Natural killer cell (primary cell): ENCODE measurements around the gene COPZ2. TPM values are rescaled to one million over a fixed set of nuclear protein-coding genes. Genes with fewer than 3 reads are reported as not detected.
"Not testable (repeated sequence)": the region's sequence is repeated elsewhere in the genome, so short reads cannot be mapped to it uniquely, and the experiment has no call there.

ENCODE experiments used
- ATAC-seq, 3 donors: fragments of 150-1000 bp in 2 of 3; fragments of 200-7000 bp in 1 of 3; cut with Tn5 transposase; 1 replicate in 1 of 3; 2 replicates in 2 of 3; pipeline ENCODE4 v1.10.0; 2021; ENCODE audit warnings: mild to moderate bottlenecking in 2 of 3, moderate library complexity in 2 of 3
- DNase-seq, 2 donors: peaks; one replicate each; pipeline versions ENCODE4 v3.0.0 to v3.0.0-alpha.2; 2013 to 2021; ENCODE audit warnings: mixed read lengths in 1 of 2
- H3K27ac ChIP-seq: one replicate; pipeline ENCODE4 v1.5.1; 2013; ENCODE audit warnings: mild to moderate bottlenecking, low read length
- H3K27me3 ChIP-seq: one replicate; pipeline ENCODE4 v1.6.1; 2013; ENCODE audit warnings: low read length; ENCODE audit not compliant: control insufficient read depth, insufficient read depth
- H3K36me3 ChIP-seq: one replicate; pipeline ENCODE4 v1.6.1; 2013; ENCODE audit warnings: low read length; ENCODE audit not compliant: control insufficient read depth, insufficient read depth
- H3K4me1 ChIP-seq: one replicate; pipeline ENCODE4 v1.6.1; 2013; ENCODE audit warnings: low read length; ENCODE audit not compliant: control insufficient read depth, insufficient read depth
- H3K4me3 ChIP-seq: one replicate; pipeline ENCODE4 v1.5.1; 2013; ENCODE audit warnings: low read length
- H3K9me3 ChIP-seq: one replicate; pipeline ENCODE4 v1.6.1; 2013; ENCODE audit warnings: low read length; ENCODE audit not compliant: control insufficient read depth, insufficient read depth
- H3K27ac Mint-ChIP-seq, 2 donors: one replicate each; pipeline ENCODE4 v1.8.0; 2022; ENCODE audit warnings: mild to moderate bottlenecking in 2 of 2, mixed read lengths in 2 of 2, moderate library complexity in 1 of 2
- H3K27me3 Mint-ChIP-seq, 2 donors: one replicate each; pipeline ENCODE4 v1.8.0; 2022; ENCODE audit warnings: low read depth in 2 of 2, mixed read lengths in 2 of 2
- H3K36me3 Mint-ChIP-seq: one replicate; pipeline ENCODE4 v1.8.0; 2022; ENCODE audit warnings: mixed read lengths
- H3K4me1 Mint-ChIP-seq, 2 donors: one replicate each; pipeline ENCODE4 v1.8.0; 2022; ENCODE audit warnings: mixed read lengths in 2 of 2
- H3K4me3 Mint-ChIP-seq: one replicate; pipeline ENCODE4 v1.8.0; 2022; ENCODE audit warnings: mild to moderate bottlenecking, moderate library complexity, mixed read lengths
- H3K9me3 Mint-ChIP-seq, 2 donors: one replicate each; pipeline ENCODE4 v1.8.0; 2022; ENCODE audit warnings: mixed read lengths in 2 of 2
- CTCF ChIP-seq: fragments of 200-600 bp; IDR thresholded peaks from one replicate; pipeline ENCODE4 v1.8.0; 2022; ENCODE audit warnings: antibody characterized with exemption
- WGBS: methylation state at CpG from one replicate; pipeline ENCODE4 v1.1.7; 2013; ENCODE audit warnings: missing lambda C conversion rate; ENCODE audit not compliant: insufficient coverage; 5-methylcytosine and 5-hydroxymethylcytosine counted together
- intact Hi-C: fragments of 100-400 bp; cut with micrococcal nuclease; formaldehyde crosslinking; loops from one replicate; pipeline ENCODE4 v1.14.2; 2022
- total RNA-seq, 4 donors: library from RNA; stranded (reverse); fragments of 120-200 nt in 1 of 4; gene quantifications; one replicate each; pipeline versions ENCODE4 v1.2.3 to v1.2.4, GENCODE V29; 2013 to 2022

COPZ2 gene
- total RNA-seq, 3 donors from 2014 or later (not counting 1 experiment from before 2014, with no cell fraction given) = 15.9 to 19.1 (median 16.5) TPM

DNA sequence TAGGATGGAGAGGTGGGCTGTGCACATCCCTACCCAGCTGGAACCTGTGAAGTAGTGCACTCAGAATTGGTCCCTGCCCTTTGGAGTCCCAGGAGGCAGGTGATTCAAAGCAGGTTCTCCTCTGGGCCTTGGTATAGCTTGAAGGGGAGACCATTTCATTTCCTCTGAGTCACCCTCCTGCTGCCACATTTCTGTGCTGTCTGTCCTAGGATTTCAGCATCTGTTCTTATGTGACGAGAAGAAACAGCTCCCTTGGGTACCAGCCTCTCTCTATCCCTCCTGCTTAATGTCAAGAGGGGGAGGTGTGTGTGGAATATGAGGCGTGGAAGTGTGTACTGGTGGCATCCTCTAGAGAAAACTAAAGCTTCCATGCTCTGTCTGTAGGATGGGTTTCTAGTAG is 5.6 kb upstream of the COPZ2 start:
- H3K36me3 ChIP-seq = no peaks in the 10 kb centered on the region
- H3K4me3 ChIP-seq = no peak overlapping the region
- intact Hi-C loops = loop anchor here (10.0 kb wide), 1 partner anchor 208 kb away; the partner anchor contains the start of genes LRRC46 and MRPL10
- H3K4me1 Mint-ChIP-seq = peaks cover 25 to 26% of the 10 kb centered on the region in 2 donors
- H3K9me3 ChIP-seq = no peaks in the 10 kb centered on the region
- no peaks in the 10 kb centered on the region for H3K36me3 Mint-ChIP-seq
- H3K4me3 Mint-ChIP-seq = no peak overlapping the region
- peaks cover 0 to 14% of the 10 kb centered on the region in 2 donors for H3K27me3 Mint-ChIP-seq
- no peak overlapping the region for H3K27ac Mint-ChIP-seq
- DNase-seq (no peak), ATAC-seq (no peak)
- no peak for TF ChIP-seq CTCF
- WGBS = 75% methylated on average over 1 of the region's 2 CpGs
- no peaks in the 10 kb centered on the region for H3K27me3 ChIP-seq
- H3K9me3 Mint-ChIP-seq = no peaks in the 10 kb centered on the region
- peaks cover 7% of the 10 kb centered on the region for H3K4me1 ChIP-seq
- no peak overlapping the region for H3K27ac ChIP-seq

DNA sequence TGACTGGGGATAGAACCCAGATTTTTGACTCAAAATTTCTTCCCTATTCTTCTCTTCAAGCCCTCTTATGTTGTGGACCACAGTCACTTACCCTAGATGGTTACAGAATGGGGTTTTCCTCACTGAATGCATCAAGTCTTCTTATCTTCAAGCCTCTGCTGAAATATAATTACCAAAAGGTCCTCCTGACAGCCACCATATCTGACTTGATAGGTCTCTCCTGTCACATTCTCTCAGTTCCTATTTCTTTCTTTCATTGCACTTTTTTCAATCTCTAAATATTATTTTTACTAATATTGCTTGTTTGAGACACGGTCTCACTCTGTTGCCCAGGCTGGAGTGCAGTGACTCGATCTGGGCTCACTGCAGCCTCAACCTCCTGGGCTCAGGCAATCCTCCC is 1.1 kb upstream of the COPZ2 start:
- H3K27ac ChIP-seq = no peak overlapping the region
- peak overlapping the region; percentile 94 for H3K4me3 Mint-ChIP-seq
- no peak for DNase-seq
- no peak for TF ChIP-seq CTCF
- peaks cover 0 to 17% of the 10 kb centered on the region in 2 donors for H3K27me3 Mint-ChIP-seq
- 85% methylated on average over 2 of the region's 2 CpGs for WGBS
- no peak overlapping the region for H3K4me3 ChIP-seq
- no peaks in the 10 kb centered on the region for H3K9me3 Mint-ChIP-seq
- no peaks in the 10 kb centered on the region for H3K9me3 ChIP-seq
- H3K4me1 ChIP-seq = peaks cover 14% of the 10 kb centered on the region
- H3K36me3 Mint-ChIP-seq = no peaks in the 10 kb centered on the region
- H3K36me3 ChIP-seq = no peaks in the 10 kb centered on the region
- H3K27ac Mint-ChIP-seq = no peak overlapping the region
- peaks cover 4% of the 10 kb centered on the region for H3K27me3 ChIP-seq
- peaks cover 9 to 10% of the 10 kb centered on the region in 2 donors for H3K4me1 Mint-ChIP-seq
- no peak for ATAC-seq
- intact Hi-C loops = no loop called here

DNA sequence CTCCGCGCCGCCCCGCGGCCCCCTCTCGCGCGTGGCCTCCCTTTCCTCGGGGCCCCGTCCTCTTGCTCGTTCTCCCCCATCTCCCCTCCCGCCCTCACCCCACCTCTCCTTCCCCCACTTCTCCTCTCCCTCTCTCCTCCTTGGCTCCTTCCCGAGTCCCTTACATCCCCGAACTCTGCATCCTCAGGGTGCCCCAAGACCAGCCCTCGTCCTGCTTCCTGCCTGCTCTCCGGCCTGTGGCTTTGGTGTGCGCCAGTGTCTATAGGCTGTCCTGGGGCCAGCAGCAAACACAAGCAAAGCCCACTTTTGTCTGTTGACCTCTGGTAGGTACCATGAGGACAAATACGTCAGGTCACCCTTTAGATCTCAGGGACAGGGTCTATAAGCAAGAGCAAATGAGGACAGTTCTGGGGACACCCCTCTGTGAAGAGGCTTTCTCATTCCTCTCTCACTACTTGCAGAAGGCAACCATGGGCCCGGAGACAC is 284 bp upstream of the COPZ2 start:
- peaks cover 4% of the 10 kb centered on the region for H3K27me3 ChIP-seq
- ATAC-seq (no peak), DNase-seq (peak in 1 of 2 donors; percentile 34)
- H3K27ac ChIP-seq = no peak overlapping the region
- peaks cover 0 to 17% of the 10 kb centered on the region in 2 donors for H3K27me3 Mint-ChIP-seq
- H3K36me3 Mint-ChIP-seq = no peaks in the 10 kb centered on the region
- intact Hi-C loops = loop anchor here (1.0 kb wide), 2 partner anchors 10 to 36 kb away; partner anchors contain the start of gene NFE2L1
- peaks cover 9 to 10% of the 10 kb centered on the region in 2 donors for H3K4me1 Mint-ChIP-seq
- TF ChIP-seq CTCF = no peak
- H3K9me3 ChIP-seq = no peaks in the 10 kb centered on the region
- H3K4me1 ChIP-seq = peaks cover 14% of the 10 kb centered on the region
- peak overlapping the region; percentile 9 for H3K4me3 ChIP-seq
- H3K4me3 Mint-ChIP-seq = peak overlapping the region; percentile 94
- no peaks in the 10 kb centered on the region for H3K36me3 ChIP-seq
- no peaks in the 10 kb centered on the region for H3K9me3 Mint-ChIP-seq
- H3K27ac Mint-ChIP-seq = peak overlapping the region; percentile 50 to 82
- WGBS = 10% methylated on average over 18 of the region's 19 CpGs

DNA sequence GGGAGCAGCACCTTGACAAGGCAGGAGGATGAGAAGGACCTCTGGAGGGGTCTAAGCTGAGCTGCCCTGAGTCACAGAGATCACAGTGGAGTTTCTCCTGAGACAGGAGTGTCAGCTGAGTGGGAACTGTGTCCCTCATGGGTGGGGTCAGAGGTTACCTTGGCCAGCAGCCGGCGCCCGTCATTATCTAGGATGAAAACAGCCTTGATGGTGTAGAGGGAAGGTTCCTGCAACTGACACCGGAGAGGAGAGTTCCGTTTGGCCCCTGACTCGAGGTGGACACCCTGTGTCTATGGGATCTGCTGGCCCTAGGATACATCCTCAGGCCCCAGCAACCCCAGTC is 933 bp downstream of the COPZ2 start:
- intact Hi-C loops = loop anchor here (1.0 kb wide), 2 partner anchors 12 to 38 kb away; partner anchors contain the start of gene NFE2L1
- Mint-ChIP-seq H3K9me3 (no peaks in the 10 kb centered on the region), H3K4me1 (peaks cover 9 to 10% of the 10 kb centered on the region in 2 donors), H3K4me3 (peak overlapping the region; percentile 75), H3K27me3 (peaks cover 0 to 17% of the 10 kb centered on the region in 2 donors), H3K27ac (no peak overlapping the region), H3K36me3 (no peaks in the 10 kb centered on the region)
- Histone ChIP-seq H3K27me3 (peaks cover 4% of the 10 kb centered on the region), H3K27ac (no peak overlapping the region), H3K9me3 (no peaks in the 10 kb centered on the region), H3K36me3 (no peaks in the 10 kb centered on the region), H3K4me1 (peaks cover 14% of the 10 kb centered on the region), H3K4me3 (peak overlapping the region; percentile 84)
- ATAC-seq = no peak
- no peak for TF ChIP-seq CTCF
- DNase-seq = no peak
- 71% methylated on average over 6 of the region's 6 CpGs for whole genome bisulfite sequencing

DNA sequence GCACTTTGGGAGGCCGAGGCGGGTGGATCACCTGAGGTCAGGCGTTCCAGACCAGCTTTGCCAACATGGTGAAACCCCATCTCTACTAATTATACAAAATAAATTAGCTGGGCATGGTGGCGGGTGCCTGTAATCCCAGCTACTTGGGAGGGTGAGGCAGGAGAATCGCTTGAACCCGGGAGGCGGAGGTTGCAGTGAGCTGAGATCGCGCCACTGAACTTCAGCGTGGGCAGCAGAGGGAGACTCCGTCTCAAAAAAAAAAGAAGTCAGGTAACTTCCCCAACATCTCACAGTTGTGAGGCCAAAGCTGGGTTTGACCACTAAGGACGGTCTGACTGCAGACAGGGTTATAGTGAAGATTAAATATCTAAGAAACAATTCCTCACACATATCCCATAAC is 2.9 kb downstream of the COPZ2 start:
- H3K27ac ChIP-seq, H3K27me3 ChIP-seq, H3K36me3 Mint-ChIP-seq, H3K27ac Mint-ChIP-seq, H3K4me3 ChIP-seq, H3K4me3 Mint-ChIP-seq, intact Hi-C loops, H3K4me1 Mint-ChIP-seq, H3K36me3 ChIP-seq, ATAC-seq, H3K9me3 Mint-ChIP-seq, DNase-seq, H3K9me3 ChIP-seq: not testable (repeated sequence)
- peaks cover 0 to 14% of the 10 kb centered on the region in 2 donors for H3K27me3 Mint-ChIP-seq
- 80% methylated on average over 10 of the region's 12 CpGs for WGBS
- peaks cover 14% of the 10 kb centered on the region for H3K4me1 ChIP-seq
